ENCODE results near the gene NRTN. TPM values are rescaled to one million over a fixed set of nuclear protein-coding genes. Genes with fewer than 3 reads are reported as not detected.

The NRTN gene
- total RNA-seq, 2 donors from 2014 or later: 24.1 to 70.9 TPM

GRCh38 chr19:5809053-5809452 is 4.2 kb downstream of the NRTN start:
- intact Hi-C loops (cut with DNase I): loop anchor here (5.0 kb wide), 1 partner anchor 83 kb away; no protein-coding TSS in a partner anchor
- no peak overlapping the region for H3K27ac ChIP-seq

GRCh38 chr19:5809469-5809868 is 4.6 kb downstream of the NRTN start:
- Histone ChIP-seq H3K27ac (no peak overlapping the region), H3K36me3 (replicated peaks in 1 of 2; ENCODE audit: insufficient read depth in 1 of 2, low read depth in 2 of 2) (no peaks in the 10 kb centered on the region), H3K4me1 (peaks cover 16% of the 10 kb centered on the region), H3K27me3 (no peaks in the 10 kb centered on the region), H3K4me3 (no peak overlapping the region), H3K9me3 (no peaks in the 10 kb centered on the region)
- WGBS, 2 donors: 62 to 63% methylated on average over 10 of the region's 10 CpGs
- intact Hi-C loops (cut with DNase I): loop anchor here (5.0 kb wide), 1 partner anchor 83 kb away; no protein-coding TSS in a partner anchor
- no peak for ATAC-seq
- TF ChIP-seq POLR2A (IDR thresholded peaks at IDR 0.05) (no peak), CTCF (IDR thresholded peaks at IDR 0.05) (no peak)
- DNase-seq: no peak

More at GRCh38 chr19:5809053-5809452, 4.2 kb downstream of the NRTN start:
- ATAC-seq (no peak), DNase-seq (no peak)
- Histone ChIP-seq H3K4me1 (peaks cover 20% of the 10 kb centered on the region), H3K4me3 (no peak overlapping the region), H3K36me3 (replicated peaks in 1 of 2; ENCODE audit: insufficient read depth in 1 of 2, low read depth in 2 of 2) (no peaks in the 10 kb centered on the region), H3K9me3 (no peaks in the 10 kb centered on the region), H3K27me3 (no peaks in the 10 kb centered on the region)
- TF ChIP-seq CTCF (IDR thresholded peaks at IDR 0.05) (no peak), POLR2A (IDR thresholded peaks at IDR 0.05) (no peak)
- 78 to 90% methylated on average over 9 of the region's 9 CpGs for WGBS, 2 donors

- peaks cover 6% of the 10 kb centered on the region for H3K4me1 ChIP-seq
- DNase-seq: no peak
- intact Hi-C loops (cut with DNase I): no loop called here
- WGBS, 2 donors: 96 to 100% methylated on average over 4 of the region's 4 CpGs
- no peaks in the 10 kb centered on the region for H3K27me3 ChIP-seq
- no peak overlapping the region for H3K4me3 ChIP-seq
- no peaks in the 10 kb centered on the region for H3K9me3 ChIP-seq
- H3K36me3 ChIP-seq (replicated peaks in 1 of 2; ENCODE audit: insufficient read depth in 1 of 2, low read depth in 2 of 2): no peaks in the 10 kb centered on the region
- H3K27ac ChIP-seq: no peak overlapping the region
- TF ChIP-seq CTCF (IDR thresholded peaks at IDR 0.05): no peak
- no peak for TF ChIP-seq POLR2A (IDR thresholded peaks at IDR 0.05)
- ATAC-seq: no peak
Observed at GRCh38 chr19:5811117-5811516, 6.2 kb downstream of the NRTN start.

GRCh38 chr19:5814123-5814851 is 9.4 kb downstream of the NRTN start:
- no peaks in the 10 kb centered on the region for H3K9me3 ChIP-seq
- H3K4me3 ChIP-seq: no peak overlapping the region
- no peak for ATAC-seq
- no peaks in the 10 kb centered on the region for H3K36me3 ChIP-seq (replicated peaks in 1 of 2; ENCODE audit: insufficient read depth in 1 of 2, low read depth in 2 of 2)
- DNase-seq: no peak
- no peaks in the 10 kb centered on the region for H3K27me3 ChIP-seq
- TF ChIP-seq POLR2A (IDR thresholded peaks at IDR 0.05) (no peak), CTCF (IDR thresholded peaks at IDR 0.05) (no peak)
- H3K27ac ChIP-seq: no peak overlapping the region
- H3K4me1 ChIP-seq: peaks cover 5% of the 10 kb centered on the region
- intact Hi-C loops (cut with DNase I): no loop called here
- 76 to 83% methylated on average over 5 to 9 of the region's 9 CpGs for WGBS, 2 donors

GRCh38 chr19:5814852-5815246 is 10.0 kb downstream of the NRTN start:
- intact Hi-C loops (cut with DNase I): no loop called here
- 72 to 80% methylated on average over 8 to 10 of the region's 11 CpGs for WGBS, 2 donors
- Histone ChIP-seq H3K27ac (no peak overlapping the region), H3K9me3 (no peaks in the 10 kb centered on the region), H3K36me3 (replicated peaks in 1 of 2; ENCODE audit: insufficient read depth in 1 of 2, low read depth in 2 of 2) (no peaks in the 10 kb centered on the region), H3K4me3 (no peak overlapping the region), H3K27me3 (no peaks in the 10 kb centered on the region), H3K4me1 (peaks cover 5% of the 10 kb centered on the region)
- TF ChIP-seq POLR2A (IDR thresholded peaks at IDR 0.05) (no peak), CTCF (IDR thresholded peaks at IDR 0.05) (no peak)
- DNase-seq: no peak
- ATAC-seq: no peak

Measured in body of pancreas (tissue), 4 donors.